ENCODE measurements around the gene GRAP2. TPM values are rescaled to one million over a fixed set of nuclear protein-coding genes. Genes with fewer than 3 reads are reported as not detected.

GRAP2 gene
- total and polyA plus RNA-seq, 2 of the 13 experiments (the other 11 are each of a cell fraction or from before 2014, with no cell fraction given) = 0.15 TPM; not detected in 1

GRCh38 chr22:39856588-39856987 is 44.3 kb upstream of the GRAP2 start:
- Histone ChIP-seq H3K27me3 (ENCODE audit: control insufficient read depth in 1 of 2, insufficient read depth in 2 of 2, low read length in 2 of 2) (peaks cover 0 to 8% of the 10 kb centered on the region in 2 experiments; a peak in 2 of 5 replicates), H3K4me2 (ENCODE audit: low read depth, low read length) (no peak overlapping the region), H4K20me1 (ENCODE audit: insufficient read depth, low read length) (no peaks in the 10 kb centered on the region), H2AFZ (ENCODE audit: low read length) (no peak overlapping the region), H3K4me1 (ENCODE audit: insufficient read depth, low read length) (no peaks in the 10 kb centered on the region), H3K27ac (ENCODE audit: extremely low read length, insufficient read depth, low read length) (no peak overlapping the region), H3K9ac (ENCODE audit: insufficient read depth, low read depth, low read length) (no peak overlapping the region), H3K4me3 (replicated peaks in 1 of 3; ENCODE audit: insufficient read depth in 1 of 3, low read depth in 2 of 3, low read length in 3 of 3) (no peak overlapping the region), H3K36me3 (replicated peaks in 1 of 2; ENCODE audit: control insufficient read depth in 1 of 2, insufficient read depth in 2 of 2, low read length in 2 of 2) (no peaks in the 10 kb centered on the region), H3K9me3 (ENCODE audit: low read length) (no peaks in the 10 kb centered on the region), H3K79me2 (ENCODE audit: insufficient read depth, low read length) (no peaks in the 10 kb centered on the region)
- no peak for FAIRE-seq
- 6% methylated on average over 4 of the region's 4 CpGs for WGBS (ENCODE audit: low lambda C conversion rate)
- peak; percentile 77 for TF ChIP-seq FOSL2 (CRISPR knock-in tag; IDR thresholded peaks at IDR 0.05)
- TF ChIP-seq CREM (IDR thresholded peaks at IDR 0.05) = no peak
- TF ChIP-seq CREM (CRISPR knock-in tag; IDR thresholded peaks at IDR 0.05) = no peak
- TF ChIP-seq PITX1 (CRISPR knock-in tag; IDR thresholded peaks at IDR 0.05) = peak; percentile 38; the same call in 1 of the 2 replicates
- DNase-seq (ENCODE audit: low spot score) = peak; percentile 39
- ATAC-seq = peak; percentile 43; the same call in 2 of the 3 replicates
- intact Hi-C loops (cut with micrococcal nuclease; ENCODE audit: unreplicated experiment) = no loop called here
- ChIA-PET POLR2A (no interaction called here), CTCF (ENCODE audit: low intra/inter-chr PET ratio, low total read pairs) (no interaction called here)
- in situ Hi-C loops (cut with HindIII; ENCODE audit: extremely low pct_ligation_motif_present, low pct_unique_long_range_greater_than_20kb) = no loop called here
- no TSS peak for BruUV-seq (replicated peaks)

DNA sequence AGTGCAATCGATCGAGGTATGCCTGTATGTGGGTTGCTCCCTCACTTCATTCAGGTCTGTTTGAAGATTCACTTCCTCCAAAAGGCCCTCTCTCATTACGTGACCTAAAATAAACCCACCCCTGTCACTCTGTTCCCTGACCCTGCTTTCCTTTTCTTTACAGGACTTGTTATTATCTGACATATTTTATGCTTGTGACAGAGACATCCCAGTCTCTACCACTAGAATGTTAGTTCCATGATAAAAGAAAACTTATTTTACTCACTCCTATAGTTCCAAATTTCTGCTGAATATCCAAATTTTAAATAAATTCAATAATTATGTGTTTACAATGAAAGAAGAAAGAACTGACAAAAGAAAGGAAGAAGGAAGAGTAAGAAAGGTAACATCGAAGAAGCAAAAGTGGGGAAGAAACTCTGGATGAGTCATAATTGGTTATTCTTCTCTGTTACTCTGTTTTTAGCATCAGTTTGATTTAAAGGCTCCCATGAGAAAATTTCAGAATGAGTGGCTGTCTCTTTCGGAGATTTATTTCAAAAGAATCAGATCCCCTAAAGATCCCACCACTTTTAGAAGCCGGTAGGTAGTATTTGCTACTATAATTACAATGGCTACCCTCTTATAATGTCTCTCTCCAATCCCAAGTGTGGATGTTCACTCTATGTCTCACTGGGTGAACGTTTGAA is 40.8 kb upstream of the GRAP2 start:
- intact Hi-C loops (cut with micrococcal nuclease; ENCODE audit: unreplicated experiment) = no loop called here
- H2AFZ ChIP-seq (ENCODE audit: low read length) = no peak overlapping the region
- H3K4me1 ChIP-seq (ENCODE audit: insufficient read depth, low read length) = no peaks in the 10 kb centered on the region
- H3K9ac ChIP-seq (ENCODE audit: insufficient read depth, low read depth, low read length) = no peak overlapping the region
- FAIRE-seq (no peak), ATAC-seq (no peak), DNase-seq (ENCODE audit: low spot score) (no peak)
- H3K27me3 ChIP-seq (ENCODE audit: control insufficient read depth in 1 of 2, insufficient read depth in 2 of 2, low read length in 2 of 2) = peaks cover 0 to 8% of the 10 kb centered on the region in 2 experiments; a peak in 1 of 5 replicates
- in situ Hi-C loops (cut with HindIII; ENCODE audit: extremely low pct_ligation_motif_present, low pct_unique_long_range_greater_than_20kb) = no loop called here
- CTCF ChIA-PET (ENCODE audit: low intra/inter-chr PET ratio, low total read pairs) = no interaction called here
- no peaks in the 10 kb centered on the region for H4K20me1 ChIP-seq (ENCODE audit: insufficient read depth, low read length)
- H3K4me2 ChIP-seq (ENCODE audit: low read depth, low read length) = no peak overlapping the region
- no peak for TF ChIP-seq SOX5 (CRISPR knock-in tag; IDR thresholded peaks at IDR 0.05; ENCODE audit: borderline replicate concordance)
- TF ChIP-seq ZNF878 (CRISPR knock-in tag; IDR thresholded peaks at IDR 0.05) = no peak
- no peak for TF ChIP-seq ZSCAN31 (CRISPR knock-in tag; IDR thresholded peaks at IDR 0.05; ENCODE audit: low read depth)
- no peak for TF ChIP-seq RFX3 (CRISPR knock-in tag; IDR thresholded peaks at IDR 0.05)
- TF ChIP-seq, protein P1, sequence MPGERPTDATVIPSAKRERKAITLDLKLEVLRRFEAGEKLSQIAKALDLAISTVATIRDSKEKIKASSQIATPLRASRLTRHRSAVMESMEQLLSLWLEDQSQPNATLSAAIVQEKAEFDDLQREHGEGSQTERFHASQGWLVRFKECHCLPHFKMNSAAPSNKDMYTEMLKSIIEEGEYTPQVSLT (CRISPR knock-in tag; IDR thresholded peaks at IDR 0.05; ENCODE audit: borderline replicate concordance, low read depth) = no peak
- TF ChIP-seq ZNF431 (CRISPR knock-in tag; IDR thresholded peaks at IDR 0.05; ENCODE audit: borderline replicate concordance, low read depth) = no peak
- no peak for TF ChIP-seq ZNF235 (CRISPR knock-in tag; IDR thresholded peaks at IDR 0.05; ENCODE audit: borderline replicate concordance)
- TF ChIP-seq, protein P2, sequence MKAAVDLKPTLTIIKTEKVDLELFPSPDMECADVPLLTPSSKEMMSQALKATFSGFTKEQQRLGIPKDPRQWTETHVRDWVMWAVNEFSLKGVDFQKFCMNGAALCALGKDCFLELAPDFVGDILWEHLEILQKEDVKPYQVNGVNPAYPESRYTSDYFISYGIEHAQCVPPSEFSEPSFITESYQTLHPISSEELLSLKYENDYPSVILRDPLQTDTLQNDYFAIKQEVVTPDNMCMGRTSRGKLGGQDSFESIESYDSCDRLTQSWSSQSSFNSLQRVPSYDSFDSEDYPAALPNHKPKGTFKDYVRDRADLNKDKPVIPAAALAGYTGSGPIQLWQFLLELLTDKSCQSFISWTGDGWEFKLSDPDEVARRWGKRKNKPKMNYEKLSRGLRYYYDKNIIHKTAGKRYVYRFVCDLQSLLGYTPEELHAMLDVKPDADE (CRISPR knock-in tag; IDR thresholded peaks at IDR 0.05) = no peak
- no peak for TF ChIP-seq CENPX (CRISPR knock-in tag; IDR thresholded peaks at IDR 0.05)
- TF ChIP-seq KAT7 (CRISPR knock-in tag; IDR thresholded peaks at IDR 0.05; ENCODE audit: borderline replicate concordance) = no peak
- no peak for TF ChIP-seq DR1 (CRISPR knock-in tag; IDR thresholded peaks at IDR 0.05)
- TF ChIP-seq ZNF12 (CRISPR knock-in tag; IDR thresholded peaks at IDR 0.05) = no peak
- no peak for TF ChIP-seq CBX5 (CRISPR knock-in tag; IDR thresholded peaks at IDR 0.05; ENCODE audit: borderline replicate concordance)
- TF ChIP-seq MAZ (IDR thresholded peaks at IDR 0.05; ENCODE audit: borderline replicate concordance, low read depth, low read length) = no peak
- no peak for TF ChIP-seq MAZ (CRISPR knock-in tag; IDR thresholded peaks at IDR 0.05; ENCODE audit: low read depth)
- under 1% methylated on average over 7 of the region's 7 CpGs for WGBS (ENCODE audit: low lambda C conversion rate)
- no TSS peak for BruUV-seq (replicated peaks)
- H3K27ac ChIP-seq (ENCODE audit: extremely low read length, insufficient read depth, low read length) = no peak overlapping the region
- H3K9me3 ChIP-seq (ENCODE audit: low read length) = no peaks in the 10 kb centered on the region
- no peaks in the 10 kb centered on the region for H3K36me3 ChIP-seq (replicated peaks in 1 of 2; ENCODE audit: control insufficient read depth in 1 of 2, insufficient read depth in 2 of 2, low read length in 2 of 2)
- POLR2A ChIA-PET = no interaction called here
- H3K79me2 ChIP-seq (ENCODE audit: insufficient read depth, low read length) = no peaks in the 10 kb centered on the region
- no peak overlapping the region for H3K4me3 ChIP-seq (replicated peaks in 1 of 3; ENCODE audit: insufficient read depth in 1 of 3, low read depth in 2 of 3, low read length in 3 of 3)

All from HepG2 (cell line).